Measurements from ENCODE around the gene BCL11B.

Gene BCL11B

DNA sequence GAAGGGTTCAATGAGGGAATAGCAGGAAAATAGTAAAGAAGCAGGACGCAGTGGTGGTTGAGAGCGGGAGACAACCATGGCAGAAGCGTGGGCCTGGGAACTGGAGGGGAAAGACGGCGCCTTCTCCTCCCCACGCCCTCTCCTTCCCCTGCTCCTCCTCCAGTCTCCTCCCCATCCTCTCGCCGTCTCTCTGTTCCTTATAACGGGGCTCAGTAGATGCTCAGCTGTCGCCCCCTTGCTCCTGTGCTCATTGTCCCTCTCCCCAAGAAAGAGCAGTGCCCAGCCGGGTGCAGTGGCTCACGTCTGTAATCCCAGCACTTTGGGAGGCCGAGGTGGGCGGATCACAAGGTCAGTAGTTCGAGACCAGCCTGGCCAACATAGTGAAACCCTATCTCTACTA is 142.0 kb downstream of the BCL11B start:
- DNase-seq = no peak

- DNase-seq = no peak
Measured at GRCh38 chr14:99129211-99129696, 142.7 kb downstream of the BCL11B start.

GRCh38 chr14:99128185-99128584 is 143.8 kb downstream of the BCL11B start:
- no peak for DNase-seq

- DNase-seq = no peak
Measured at GRCh38 chr14:99127651-99128167, 144.3 kb downstream of the BCL11B start.

DNA sequence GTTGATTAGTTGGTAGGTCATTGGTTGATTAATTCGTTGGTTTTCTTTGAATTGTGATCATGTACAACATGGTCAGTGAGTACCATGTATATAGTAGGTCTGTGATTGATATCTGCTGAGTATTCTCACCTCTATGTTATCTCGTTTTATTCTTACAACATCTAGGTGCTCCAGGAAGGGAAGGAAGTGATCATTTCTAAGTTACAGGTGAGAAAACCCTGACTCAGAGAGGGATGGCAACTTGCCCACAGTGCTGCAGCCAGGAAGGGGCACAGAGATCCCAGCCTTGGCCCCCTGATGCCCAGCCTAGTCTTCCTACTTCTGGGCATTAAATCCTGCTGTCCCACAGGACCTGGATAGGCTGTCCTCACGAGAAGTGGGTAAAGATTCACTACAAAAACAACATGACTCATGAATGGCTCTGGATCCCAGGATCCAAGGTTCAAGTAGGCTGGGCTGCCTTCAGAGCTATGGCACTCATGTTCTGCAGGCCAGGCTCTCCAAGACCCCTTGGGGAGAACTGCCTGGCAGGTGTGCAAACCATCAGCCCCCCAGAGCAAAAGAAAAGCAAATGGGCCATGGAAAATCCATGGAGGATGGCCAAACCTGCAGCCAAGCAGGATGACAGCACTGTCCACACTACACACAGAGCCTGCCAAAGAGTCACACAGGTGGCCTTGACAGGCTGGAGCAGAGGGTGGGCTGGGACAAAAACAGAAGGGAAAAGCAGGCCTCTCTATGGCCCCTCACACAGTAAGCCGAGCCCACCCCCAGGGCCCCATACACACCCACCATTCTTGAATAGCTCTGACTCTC is 146.2 kb downstream of the BCL11B start:
- DNase-seq = no peak

DNA sequence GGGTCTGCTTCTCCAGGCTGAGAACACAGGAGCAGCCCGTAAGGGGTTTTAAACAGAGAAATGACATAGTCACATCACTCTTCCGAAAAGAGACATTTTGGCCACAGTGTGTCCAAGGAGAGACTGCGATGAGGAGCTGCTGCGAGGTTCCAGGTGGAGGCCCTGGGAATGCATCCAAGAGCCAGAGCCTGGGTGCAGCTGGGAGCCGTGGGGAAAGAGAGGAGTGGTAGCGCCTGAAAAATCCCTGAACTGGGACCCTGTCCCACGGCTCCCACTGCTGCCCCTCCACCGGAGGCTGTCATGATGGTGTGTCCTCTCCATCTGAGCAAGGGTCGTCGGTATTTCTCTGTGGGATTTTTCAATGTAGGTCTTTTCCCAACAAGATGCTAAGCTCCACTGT is 146.9 kb downstream of the BCL11B start:
- DNase-seq = no peak

GRCh38 chr14:99124482-99125105 is 147.4 kb downstream of the BCL11B start:
- no peak for DNase-seq

GRCh38 chr14:99123208-99123870 is 148.7 kb downstream of the BCL11B start:
- no peak for DNase-seq

GRCh38 chr14:99122521-99123125 is 149.4 kb downstream of the BCL11B start:
- no peak for DNase-seq

DNA sequence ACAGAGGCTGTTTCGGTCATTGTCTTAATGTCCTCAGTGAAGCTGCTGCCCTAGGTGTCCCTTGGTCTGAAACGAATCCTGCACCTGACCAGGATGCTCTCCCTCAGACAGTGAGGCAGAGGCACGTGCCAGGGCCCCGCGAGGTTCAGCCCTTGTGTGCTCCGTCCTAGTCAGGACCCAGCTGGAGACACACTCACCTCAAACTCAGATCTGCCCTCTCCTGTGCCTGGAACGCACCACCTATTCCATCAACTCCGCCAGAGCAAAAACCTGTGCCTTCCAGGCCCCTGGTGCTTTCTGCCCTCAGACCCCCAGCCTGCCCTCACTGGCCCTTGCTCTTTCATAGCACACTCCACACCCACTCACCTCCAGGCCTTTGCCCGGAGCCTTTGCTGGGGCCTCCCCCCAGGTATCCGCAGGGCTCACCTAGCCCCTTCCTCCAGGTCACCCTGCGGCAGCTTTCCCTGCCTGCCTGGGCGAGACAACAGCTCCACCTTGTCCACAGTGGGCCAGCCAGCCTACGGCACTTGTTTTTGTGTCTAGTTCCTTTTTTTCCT is 150.6 kb downstream of the BCL11B start:
- DNase-seq = no peak

DNA sequence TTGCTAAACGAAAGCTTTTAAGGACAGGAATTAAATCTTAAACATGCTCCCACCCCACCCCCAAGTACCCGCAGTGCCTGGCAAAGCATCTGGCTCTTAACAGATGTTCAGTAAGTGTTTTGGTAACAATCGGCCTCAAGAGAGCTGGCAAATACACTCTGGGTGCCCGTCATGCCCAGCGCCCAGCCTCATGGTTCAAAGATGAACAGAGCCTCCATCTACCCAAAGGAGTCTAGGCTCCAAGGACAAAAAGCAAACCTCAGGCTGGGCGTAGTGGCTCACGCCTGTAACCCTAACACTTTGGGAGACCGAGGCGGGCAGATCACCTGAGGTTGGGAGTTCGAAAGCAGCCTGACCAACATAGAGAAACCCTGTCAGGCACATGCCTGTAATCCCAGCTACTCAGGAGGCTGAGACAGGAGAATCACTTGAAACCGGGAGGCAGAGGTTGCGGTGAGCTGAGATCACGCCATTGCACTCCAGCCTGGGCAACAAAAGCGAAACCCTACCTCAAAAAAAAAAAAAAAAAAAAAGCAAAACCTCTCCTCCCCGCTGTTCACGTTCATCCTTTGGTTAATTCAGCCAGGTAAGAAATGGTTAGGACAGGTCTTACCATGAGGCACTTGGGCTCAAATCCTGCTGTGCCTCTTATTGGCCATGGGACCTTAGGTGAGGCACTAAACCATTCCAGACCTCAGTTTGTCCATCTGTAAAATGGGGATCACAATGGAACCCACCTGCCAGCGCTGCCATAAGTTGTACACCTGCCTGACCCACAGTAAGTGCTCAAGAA is 151.3 kb downstream of the BCL11B start:
- no peak for DNase-seq

DNA sequence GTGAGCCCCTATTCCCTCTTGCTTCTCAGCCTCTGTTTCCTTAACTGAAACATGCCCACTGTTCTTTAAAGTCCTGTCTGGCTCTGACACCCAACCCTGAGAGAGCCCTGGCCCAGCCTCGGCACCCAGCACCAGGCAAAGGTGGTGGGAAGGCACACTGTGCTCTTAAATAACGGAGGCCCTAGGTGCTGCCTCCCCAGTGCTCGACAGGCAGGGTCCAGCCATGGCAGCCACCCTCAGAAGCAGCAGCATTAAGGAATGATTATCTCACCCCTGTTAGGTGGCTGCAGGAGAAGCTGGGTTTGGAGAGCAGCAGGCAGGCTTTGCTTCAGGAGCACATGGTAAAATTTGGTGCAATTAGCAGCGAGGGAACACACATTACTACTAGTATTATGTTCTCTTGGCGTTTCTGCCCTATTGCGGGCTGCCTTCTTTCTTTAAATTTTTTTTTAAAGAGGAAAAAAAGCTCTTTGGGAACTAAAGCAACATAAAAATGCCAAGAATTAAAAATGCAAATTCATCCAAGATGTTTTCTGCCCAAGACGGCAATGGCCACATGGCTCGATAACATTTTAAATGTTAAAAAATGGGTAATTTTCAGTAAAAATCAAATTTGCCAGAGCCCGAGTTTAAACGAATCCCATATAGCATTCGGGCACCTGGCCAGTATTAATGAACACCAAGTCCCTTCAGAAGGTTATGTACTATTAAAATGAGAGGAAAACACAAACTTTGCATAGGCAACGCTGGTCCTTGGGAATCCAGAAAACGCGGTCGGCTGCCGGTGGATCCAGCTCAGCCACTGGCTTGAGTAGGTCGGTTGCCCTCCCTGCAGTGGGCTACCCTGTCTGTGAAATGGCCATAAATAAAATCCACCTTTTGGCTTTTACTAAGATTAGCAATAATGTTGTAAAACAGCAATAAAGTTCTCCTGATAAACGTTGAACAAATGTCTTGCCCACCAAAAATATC is 152.2 kb downstream of the BCL11B start:
- DNase-seq = no peak
